ENCODE results near the gene ELF2. TPM values are rescaled to one million over a fixed set of nuclear protein-coding genes. Genes with fewer than 3 reads are reported as not detected.
A peak's percentile ranks its signal among the peaks of the same experiment; 100 is the strongest.
"Not testable (repeated sequence)": the region's sequence is repeated elsewhere in the genome, so short reads cannot be mapped to it uniquely, and the experiment has no call there.

The ELF2 gene
- polyA plus RNA-seq, 4 donors, result 56.0 to 70.0 (median 63.7) TPM

DNA sequence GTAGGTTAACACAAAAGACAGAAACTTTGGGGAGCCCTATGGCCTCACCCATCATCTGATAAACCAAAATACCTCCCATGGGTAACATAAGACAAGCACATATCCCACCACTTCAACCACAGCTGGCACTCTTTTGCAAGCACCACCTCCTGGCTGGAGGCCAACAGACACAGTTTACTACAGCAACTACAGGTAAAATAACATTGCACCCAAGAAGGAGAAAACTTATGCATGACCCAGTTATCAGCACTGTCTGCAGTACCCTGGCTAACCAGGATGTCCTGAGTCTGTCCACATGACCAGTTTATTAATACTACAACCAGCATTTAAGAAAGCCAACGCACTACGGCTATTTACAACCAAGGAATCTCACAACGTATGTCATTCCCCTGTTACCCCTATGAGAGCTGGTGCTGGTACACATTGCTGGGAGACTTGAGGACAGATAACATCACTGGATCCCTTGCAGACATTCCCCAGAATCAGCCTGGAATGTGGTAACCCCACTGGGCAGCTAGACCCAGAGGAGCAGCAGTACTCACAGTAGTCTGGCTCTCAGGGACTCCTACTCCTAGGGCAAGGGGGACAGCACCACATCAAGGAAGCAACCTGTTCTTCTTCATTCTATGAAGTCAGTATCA, 32.0 kb downstream of the ELF2 start:
- DNase-seq (ENCODE audit: low read depth in 4 of 4, low spot score in 2 of 4), result no peak

DNA sequence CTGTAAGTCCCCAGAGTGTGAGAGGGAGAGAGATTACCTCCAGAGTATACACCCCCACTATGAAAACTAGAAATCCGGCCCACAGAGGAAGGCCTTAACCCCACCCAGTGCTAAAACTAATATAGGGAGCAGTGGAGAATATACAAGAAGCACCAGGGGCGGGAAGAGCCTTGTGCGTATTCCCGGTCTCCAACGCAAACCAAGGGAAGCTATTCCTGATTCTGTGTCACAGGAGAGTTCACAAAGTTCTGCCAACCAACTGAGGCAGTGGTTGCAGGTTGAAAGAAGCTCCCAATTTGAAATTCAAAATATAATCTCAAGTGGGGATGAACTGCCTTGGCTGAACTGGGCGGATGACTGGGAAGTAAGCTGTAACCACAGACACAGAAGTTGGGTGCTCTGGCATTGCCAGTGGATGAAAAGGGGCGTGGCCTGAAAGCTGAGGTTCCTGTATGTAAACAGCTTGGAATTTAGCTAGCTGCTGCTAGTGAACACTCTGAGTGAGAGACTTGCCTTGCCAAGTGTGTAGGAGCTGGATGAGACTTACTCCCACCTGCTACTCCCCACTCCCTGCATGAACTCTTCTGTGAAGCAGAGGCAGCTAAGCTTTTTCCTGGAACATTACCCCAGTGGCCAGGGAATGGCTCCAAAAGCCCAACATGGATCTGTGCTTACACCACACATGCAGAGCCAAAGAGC, 32.7 kb downstream of the ELF2 start:
- peak in 1 of 4 donors; percentile 32 for DNase-seq (ENCODE audit: low read depth in 4 of 4, low spot score in 2 of 4)

- no peak for DNase-seq (ENCODE audit: low read depth in 4 of 4, low spot score in 2 of 4)
Observed at GRCh38 chr4:139142980-139143379, 34.0 kb downstream of the ELF2 start.

DNA sequence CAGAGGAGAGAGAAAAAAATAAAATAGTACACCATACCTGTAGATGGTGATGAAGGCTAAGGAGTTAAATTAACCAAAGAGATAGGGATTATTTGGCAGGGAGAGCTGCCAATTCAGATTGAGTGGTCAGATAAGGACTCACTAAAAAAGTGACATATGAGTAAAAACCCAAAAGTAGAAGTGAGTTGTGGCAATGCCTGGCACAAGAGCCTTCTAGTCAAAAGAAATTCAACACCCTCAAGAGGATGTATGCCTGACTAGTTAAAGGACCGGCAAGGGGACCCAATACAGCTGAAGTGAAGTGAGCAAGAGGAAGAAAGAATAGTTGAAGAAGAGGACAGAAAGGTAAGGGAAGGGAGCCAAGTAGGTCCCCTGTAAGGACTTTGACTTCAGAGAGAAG, 34.9 kb downstream of the ELF2 start:
- no peak for DNase-seq (ENCODE audit: low read depth in 4 of 4, low spot score in 2 of 4)

DNA sequence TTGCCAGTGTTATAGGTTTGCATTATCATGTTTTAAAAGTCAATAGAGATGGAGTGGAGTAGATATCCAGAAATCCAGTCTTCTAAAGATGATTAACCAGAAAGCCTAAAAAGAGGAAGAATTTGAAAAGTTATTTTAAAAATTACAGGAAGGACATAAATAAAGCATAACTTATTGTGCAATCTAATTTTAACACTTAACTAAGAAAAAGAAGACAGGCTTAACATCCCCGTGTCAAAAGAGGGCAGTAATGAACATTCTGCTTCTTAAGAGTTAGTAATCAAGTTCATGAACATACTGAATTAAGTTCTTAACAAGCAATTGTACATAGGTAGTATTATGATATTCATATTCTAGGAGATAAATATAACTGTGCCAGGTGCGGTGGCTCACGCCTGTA, 39.3 kb downstream of the ELF2 start:
- no peak for DNase-seq (ENCODE audit: low read depth in 4 of 4, low spot score in 2 of 4)

- no peak for DNase-seq (ENCODE audit: low read depth in 4 of 4, low spot score in 2 of 4)
Observed at GRCh38 chr4:139134403-139134802, 42.6 kb downstream of the ELF2 start.

- DNase-seq (ENCODE audit: low read depth in 4 of 4, low spot score in 2 of 4), result no peak
Observed at GRCh38 chr4:139131209-139131870, 45.7 kb downstream of the ELF2 start.

DNA sequence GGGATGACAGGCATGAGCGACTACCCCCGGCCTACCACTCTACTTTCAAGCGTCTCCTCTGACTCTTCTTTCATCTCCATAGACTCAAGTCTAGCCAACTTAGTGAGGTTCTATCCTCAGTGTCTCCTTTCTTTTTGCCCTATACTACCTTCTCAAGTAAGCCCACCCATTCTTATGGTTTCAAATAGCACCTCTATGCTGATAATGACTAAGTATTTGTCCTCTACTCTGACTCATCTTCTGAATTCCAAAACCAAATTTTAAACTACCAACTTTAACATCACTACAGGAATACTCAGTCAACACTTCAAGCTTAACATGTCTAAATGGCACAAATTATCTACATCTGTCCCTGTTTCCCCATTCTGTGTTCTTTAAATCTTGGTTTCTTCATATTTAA, 47.8 kb downstream of the ELF2 start:
- no peak for DNase-seq (ENCODE audit: low read depth in 4 of 4, low spot score in 2 of 4)

GRCh38 chr4:139126898-139127297, 50.1 kb downstream of the ELF2 start:
- no peak for DNase-seq (ENCODE audit: low read depth in 4 of 4, low spot score in 2 of 4)

- no peak for DNase-seq (ENCODE audit: low read depth in 4 of 4, low spot score in 2 of 4)
Observed at GRCh38 chr4:139123910-139124309, 53.1 kb downstream of the ELF2 start.

- DNase-seq (ENCODE audit: low read depth in 4 of 4, low spot score in 2 of 4), result no peak
Observed at GRCh38 chr4:139118365-139118764, 58.7 kb downstream of the ELF2 start.

GRCh38 chr4:139115226-139115625, 61.8 kb downstream of the ELF2 start:
- DNase-seq (ENCODE audit: low read depth in 4 of 4, low spot score in 2 of 4), result no peak

DNA sequence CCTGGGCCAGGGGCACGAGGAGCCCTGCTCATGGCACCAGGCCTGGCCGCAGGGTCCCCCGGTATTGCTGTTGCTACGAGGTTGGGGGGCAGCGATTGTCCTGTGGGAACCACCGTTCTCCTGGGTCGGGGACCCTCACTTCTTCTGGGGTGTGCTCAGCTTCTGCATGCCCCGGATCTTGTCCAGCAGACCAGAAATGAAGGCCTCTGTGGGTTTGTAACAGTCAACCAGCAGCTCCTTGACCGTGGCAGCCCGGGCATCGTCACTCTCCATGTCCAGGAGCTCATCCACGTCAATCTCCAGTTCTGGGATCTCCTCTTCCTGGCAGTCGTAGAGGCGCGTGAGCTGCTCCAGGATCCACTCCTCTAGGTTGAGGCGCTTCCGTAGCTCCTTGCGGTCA, 62.2 kb downstream of the ELF2 start:
- not testable (repeated sequence) for DNase-seq (ENCODE audit: low read depth in 4 of 4, low spot score in 2 of 4)

DNA sequence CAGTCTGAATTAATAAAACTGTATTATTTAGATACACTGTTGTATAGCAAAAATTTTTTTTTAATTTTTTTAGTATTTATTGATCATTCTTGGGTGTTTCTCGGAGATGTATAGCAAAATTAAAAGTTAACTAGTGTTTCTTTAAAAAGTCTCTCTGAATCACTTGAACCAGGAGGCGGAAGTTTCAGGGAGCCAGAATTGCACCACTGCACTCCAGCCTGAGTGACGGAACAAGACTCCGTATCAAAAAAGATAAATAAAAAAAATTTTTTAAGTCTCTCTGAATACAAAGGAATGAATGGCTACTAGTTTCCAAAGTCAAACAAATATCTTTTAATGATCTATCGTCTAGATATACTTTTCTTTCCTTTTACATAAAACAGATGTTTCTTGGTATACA, 64.4 kb downstream of the ELF2 start:
- no peak for DNase-seq (ENCODE audit: low read depth in 4 of 4, low spot score in 2 of 4)

- no peak for DNase-seq (ENCODE audit: low read depth in 4 of 4, low spot score in 2 of 4)
Observed at GRCh38 chr4:139108567-139109128, 68.4 kb downstream of the ELF2 start.

DNA sequence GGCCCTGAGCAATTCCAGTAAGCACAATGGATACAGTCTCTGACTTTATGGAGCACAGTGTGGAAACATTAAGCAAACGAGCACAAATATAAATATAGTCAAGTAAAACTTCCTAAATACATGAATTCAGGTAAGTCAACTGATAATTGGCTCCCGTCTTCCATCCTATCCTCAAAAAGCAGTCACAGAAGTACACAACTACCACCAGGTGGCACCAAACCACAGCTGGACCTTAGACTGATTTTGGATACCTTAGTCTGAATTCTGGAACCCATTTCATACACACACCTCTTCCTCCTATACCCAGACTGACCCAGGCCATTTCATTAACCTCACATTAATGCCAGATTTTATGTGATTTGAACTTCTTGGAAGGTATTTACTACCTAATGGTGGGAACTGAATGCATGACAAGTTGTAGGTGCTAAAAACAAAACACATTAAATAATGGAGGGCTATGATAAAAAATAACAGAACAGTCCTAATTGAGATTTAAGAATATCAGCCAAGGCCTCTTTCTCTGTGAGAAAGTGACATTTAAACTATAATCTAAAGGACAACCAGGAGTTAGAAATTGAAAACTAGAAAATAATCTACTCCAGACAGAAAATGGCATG, 77.5 kb downstream of the ELF2 start:
- DNase-seq (ENCODE audit: low read depth in 4 of 4, low spot score in 2 of 4), result peak in 3 of 4 donors; percentile 50 to 90 (median 53)

- DNase-seq (ENCODE audit: low read depth in 4 of 4, low spot score in 2 of 4), result no peak
Observed at GRCh38 chr4:139092271-139092670, 84.7 kb downstream of the ELF2 start.

DNA sequence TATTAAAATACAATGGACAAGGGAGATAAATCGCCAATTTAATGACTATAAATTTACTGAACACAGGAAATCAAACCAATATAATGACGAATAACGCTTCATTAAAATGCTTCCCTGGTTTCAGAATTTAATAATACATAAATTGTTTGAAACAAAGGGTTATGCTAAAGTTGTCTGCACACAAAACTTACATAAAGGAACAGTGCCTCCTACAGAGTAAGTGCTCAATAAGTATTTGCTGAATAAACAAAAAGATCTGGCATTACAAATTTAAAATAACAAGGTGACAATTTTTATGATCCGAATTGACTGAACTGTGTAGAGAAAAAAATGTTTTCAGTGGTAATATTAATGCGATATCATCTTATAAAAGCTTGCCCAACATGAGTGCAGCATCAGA, 91.9 kb downstream of the ELF2 start:
- DNase-seq (ENCODE audit: low read depth in 4 of 4, low spot score in 2 of 4), result no peak

GRCh38 chr4:139084804-139085093, 92.3 kb downstream of the ELF2 start:
- peak in 1 of 4 donors; percentile 48 for DNase-seq (ENCODE audit: low read depth in 4 of 4, low spot score in 2 of 4)

DNA sequence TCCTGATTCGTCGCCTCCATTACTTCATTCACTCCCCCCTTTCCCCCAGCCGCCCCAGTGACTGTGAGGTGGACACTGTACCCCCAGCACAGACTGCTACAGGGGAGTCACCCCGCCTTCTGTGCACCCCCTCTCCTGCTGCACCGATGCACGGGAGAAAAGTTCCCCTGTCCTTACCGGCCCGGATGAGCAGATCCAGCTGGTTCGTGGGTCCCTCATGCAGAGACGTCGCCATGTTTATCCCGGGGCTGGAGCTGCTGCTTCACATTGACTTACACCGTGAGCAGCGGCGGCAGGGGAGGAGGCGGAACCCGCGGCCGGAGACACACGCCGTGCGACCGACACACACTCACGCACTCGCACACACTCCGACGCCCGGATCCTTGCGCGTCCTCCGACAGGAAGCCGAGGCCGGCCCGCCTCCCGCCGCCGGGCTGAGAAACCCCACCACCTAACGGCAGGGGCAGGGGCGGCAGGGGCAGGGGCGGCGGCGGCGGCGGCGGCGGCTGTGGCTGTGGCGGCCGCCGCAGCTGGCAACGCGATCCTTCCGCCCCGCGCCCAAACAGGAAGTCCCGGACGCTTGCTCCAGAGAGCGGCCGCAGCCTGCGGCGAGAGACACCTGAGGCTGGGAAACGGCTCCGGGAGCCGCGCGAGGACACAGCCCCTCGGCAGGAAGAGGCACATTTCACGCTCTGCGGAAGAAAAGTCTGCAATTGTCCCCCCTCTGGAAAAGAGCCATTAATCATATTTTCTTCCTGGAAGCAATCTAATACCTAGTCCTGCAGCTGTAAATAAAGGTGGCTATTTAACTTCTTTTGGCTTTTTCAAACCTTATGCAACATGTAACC, 92.8 kb downstream of the ELF2 start:
- DNase-seq (ENCODE audit: low read depth in 4 of 4, low spot score in 2 of 4), result peak; percentile 75 to 83 (median 80)

DNA sequence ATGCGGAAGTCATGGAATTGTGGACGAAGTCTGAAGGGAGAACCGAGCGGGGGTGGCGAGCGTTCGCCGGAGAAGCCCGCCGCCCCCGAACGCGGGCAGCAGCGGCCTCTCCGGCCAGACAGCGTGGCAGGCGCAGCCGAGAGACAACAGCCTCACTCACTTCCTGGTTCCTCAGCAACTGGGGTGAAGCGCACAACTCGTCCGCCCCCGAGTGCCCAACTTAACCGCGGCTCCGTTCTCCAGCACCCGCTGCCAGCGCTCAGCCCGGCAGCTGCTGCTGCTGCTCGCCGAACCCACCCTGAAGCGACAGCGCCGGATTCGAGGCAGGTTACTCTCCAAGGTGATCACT, 93.4 kb downstream of the ELF2 start:
- DNase-seq (ENCODE audit: low read depth in 4 of 4, low spot score in 2 of 4), result peak in 1 of 4 donors; percentile 28

Data from left renal cortex interstitium (tissue), 4 donors.